HTR-8/SVneo (cell line): Measurements from ENCODE around the gene TCEA2.
"Not testable (repeated sequence)": the region's sequence is repeated elsewhere in the genome, so short reads cannot be mapped to it uniquely, and the experiment has no call there.

Experiments
- DNase-seq: peaks from one replicate; pipeline ENCODE4 v3.0.0; 2011; ENCODE audit warnings: low spot score, mixed read lengths; ENCODE audit not compliant: insufficient read length
- FAIRE-seq: peaks from 2 replicates; lab custom pipeline; 2011; peaks lifted over from hg19 to GRCh38; lab: Jason Lieb, UNC

TCEA2 gene

GRCh38 chr20:64076061-64076997 is 13.3 kb downstream of the TCEA2 start:
- DNase-seq (no peak), FAIRE-seq (peak; percentile 77)

- no peak for DNase-seq
- no peak for FAIRE-seq
Measured at GRCh38 chr20:64077094-64077493, 14.1 kb downstream of the TCEA2 start.

GRCh38 chr20:64077541-64077875 is 14.5 kb downstream of the TCEA2 start:
- DNase-seq: no peak
- FAIRE-seq: peak; percentile 23

GRCh38 chr20:64077876-64078551 is 15.0 kb downstream of the TCEA2 start:
- FAIRE-seq (peak; percentile 87), DNase-seq (no peak)

- FAIRE-seq (no peak), DNase-seq (no peak)
Measured at GRCh38 chr20:64078934-64079272, 15.9 kb downstream of the TCEA2 start.

GRCh38 chr20:64079273-64080012 is 16.4 kb downstream of the TCEA2 start, which contains the start of gene RGS19:
Gene RGS19, minus strand, starts transcription at chr20:64079518. Its CDS starts 2,632 bp downstream, at chr20:64076886.
- peak; percentile 96 for DNase-seq
- peak; percentile 99 for FAIRE-seq

GRCh38 chr20:64080013-64080812 is 17.2 kb downstream of the TCEA2 start, which contains the start of gene OPRL1:
Gene OPRL1, plus strand, starts transcription at chr20:64080082. Its CDS starts 12,639 bp downstream, at chr20:64092721.
- no peak for FAIRE-seq

GRCh38 chr20:64080813-64081623 is 18.0 kb downstream of the TCEA2 start:
- DNase-seq (no peak), FAIRE-seq (no peak)

More at GRCh38 chr20:64080013-64080812, 17.2 kb downstream of the TCEA2 start, which contains the start of gene OPRL1:
- no peak for DNase-seq

- no peak for DNase-seq
- no peak for FAIRE-seq
Measured at GRCh38 chr20:64081624-64081964, 18.6 kb downstream of the TCEA2 start.

GRCh38 chr20:64082126-64082731 is 19.2 kb downstream of the TCEA2 start:
- FAIRE-seq (peak; percentile 82), DNase-seq (no peak)

GRCh38 chr20:64082820-64083377 is 19.9 kb downstream of the TCEA2 start:
- DNase-seq (no peak), FAIRE-seq (peak; percentile 67)

- DNase-seq: peak; percentile 95
- peak; percentile 96 for FAIRE-seq
Measured at GRCh38 chr20:64083378-64083803, 20.4 kb downstream of the TCEA2 start.

GRCh38 chr20:64083804-64084684 is 21.0 kb downstream of the TCEA2 start, which contains the start of gene LKAAEAR1:
Gene LKAAEAR1, minus strand, starts transcription at chr20:64084398. Its CDS starts 179 bp downstream, at chr20:64084219.
- no peak for DNase-seq
- no peak for FAIRE-seq

GRCh38 chr20:64084685-64085152 is 21.7 kb downstream of the TCEA2 start:
- FAIRE-seq: no peak
- DNase-seq: no peak

- no peak for FAIRE-seq
- no peak for DNase-seq
Measured at GRCh38 chr20:64086801-64087200, 23.8 kb downstream of the TCEA2 start.

GRCh38 chr20:64087226-64087825 is 24.3 kb downstream of the TCEA2 start:
- not testable (repeated sequence) for FAIRE-seq, DNase-seq

- FAIRE-seq: peak; percentile 100
Measured at GRCh38 chr20:64088586-64088985, 25.6 kb downstream of the TCEA2 start.

More at GRCh38 chr20:64088586-64088985, 25.6 kb downstream of the TCEA2 start:
- DNase-seq: not testable (repeated sequence)
